ENCODE measurements around the gene HLA-DRA.

The HLA-DRA gene

DNA sequence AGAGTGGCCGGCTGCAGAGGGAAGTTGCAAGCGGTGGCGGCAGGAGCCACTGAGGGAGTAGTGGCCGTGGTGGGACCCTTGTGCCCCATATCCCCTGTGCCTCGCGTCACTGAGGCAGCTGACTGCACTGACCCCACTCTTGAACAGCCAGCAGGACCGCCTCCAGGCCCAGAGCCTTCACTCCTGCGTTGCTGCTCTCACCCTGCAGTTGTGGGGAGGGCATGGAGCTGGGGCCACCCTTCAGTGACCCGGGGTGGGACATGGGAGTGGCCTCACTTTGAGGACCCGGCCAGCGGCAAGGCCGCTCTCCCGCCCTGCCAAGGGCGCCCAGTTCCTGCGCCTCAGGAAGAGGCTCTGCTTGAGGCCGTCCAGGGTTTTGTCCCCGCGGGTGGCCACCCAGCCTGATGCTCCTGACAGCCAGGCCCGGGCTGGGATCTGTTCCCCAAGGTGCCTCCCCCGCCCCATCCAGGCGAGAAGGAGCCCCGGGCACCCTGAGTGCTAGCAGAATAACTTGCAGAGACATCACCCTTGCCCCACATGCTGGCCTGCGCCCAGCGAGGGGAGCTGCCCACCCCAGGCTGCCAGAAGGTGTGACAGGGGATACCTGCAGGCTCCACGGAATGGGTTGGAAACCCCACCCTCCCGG lies 44.4 kb downstream of the HLA-DRA start:
- no peak for FAIRE-seq

DNA sequence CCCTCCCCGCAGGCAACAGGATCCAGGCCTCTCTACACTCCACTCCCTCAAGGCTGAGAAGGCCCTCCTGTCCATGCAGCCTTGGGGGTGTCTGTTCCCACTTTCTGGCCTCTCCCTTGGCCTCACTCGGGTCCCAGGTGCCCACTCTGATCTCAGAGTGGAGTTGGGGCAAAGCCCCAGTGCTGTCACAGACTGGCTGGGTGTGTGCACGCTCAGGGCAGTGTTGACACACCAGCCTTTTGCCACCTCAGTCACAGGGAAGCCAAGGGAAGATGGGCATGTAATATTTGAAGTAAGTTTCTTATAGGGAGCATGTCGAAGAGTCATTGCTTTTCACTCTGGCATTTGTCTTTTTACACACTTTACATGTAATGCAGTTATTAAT lies 44.9 kb downstream of the HLA-DRA start:
- FAIRE-seq: no peak

DNA sequence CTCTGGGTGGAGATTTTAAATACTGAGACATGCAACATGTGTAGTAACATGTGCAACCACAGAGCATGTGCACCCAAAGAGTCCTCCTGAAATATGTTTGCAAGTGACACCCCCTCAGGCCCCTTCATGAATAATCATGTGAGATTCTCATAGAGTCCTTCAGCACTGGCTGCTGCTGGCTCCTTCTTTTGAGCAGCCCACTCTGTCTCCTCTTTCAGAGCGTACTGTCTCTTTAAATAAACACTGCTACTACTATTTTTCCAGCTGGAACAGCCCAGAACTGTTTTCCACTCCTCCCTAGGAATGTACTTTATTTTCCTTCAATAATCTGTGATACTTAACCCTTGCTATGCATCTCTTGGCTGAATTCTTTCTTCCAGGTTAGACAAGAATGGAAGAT lies 48.4 kb downstream of the HLA-DRA start:
- FAIRE-seq: no peak

DNA sequence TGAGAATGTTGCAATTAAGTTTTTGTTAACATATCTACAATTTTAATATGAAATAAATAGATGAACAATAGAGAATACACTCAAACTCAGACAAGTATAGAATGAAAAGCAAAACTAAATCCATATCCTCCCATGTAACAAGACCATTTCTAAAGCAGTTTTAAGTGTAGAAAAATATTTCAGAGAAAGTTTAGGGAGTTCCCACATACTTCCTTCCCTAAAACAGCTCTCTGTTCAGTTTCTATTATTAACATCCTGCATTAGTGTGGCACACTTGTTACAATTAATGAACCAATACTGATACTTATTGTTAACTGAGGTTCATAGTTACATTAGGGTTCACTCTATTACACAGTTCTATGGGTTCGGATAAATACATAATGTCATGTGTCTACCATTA lies 52.0 kb downstream of the HLA-DRA start:
- FAIRE-seq: no peak

DNA sequence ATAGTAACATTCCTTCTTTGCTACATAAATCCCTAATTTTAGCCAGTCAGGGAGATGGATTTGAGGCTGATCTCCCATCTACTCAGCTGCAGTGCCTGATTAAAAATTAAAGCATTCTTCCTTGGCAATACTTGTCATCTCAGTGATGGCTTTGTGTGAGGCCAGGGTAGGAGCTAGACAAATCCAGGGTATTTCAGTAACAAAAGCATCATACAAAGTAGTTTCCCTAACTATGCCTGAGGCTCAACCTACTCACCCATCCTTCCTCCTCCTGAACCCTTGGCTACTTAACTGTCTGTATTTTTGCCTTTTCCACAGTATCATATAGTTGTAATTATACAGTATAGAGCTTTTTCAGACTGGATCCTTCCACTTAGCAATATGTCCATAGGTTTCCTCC lies 52.7 kb downstream of the HLA-DRA start:
- no peak for FAIRE-seq
